HG02840 (cell line): Measurements from ENCODE around the gene RBMS3.

Experiments used
- ATAC-seq: cut with Tn5 transposase; IDR thresholded peaks from one replicate; pipeline ENCODE4 v1.9.1; 2021; ENCODE audit warnings: mild to moderate bottlenecking, moderate library complexity, moderate number of reproducible peaks; ENCODE audit not compliant: unreplicated experiment, low FRiP score

The RBMS3 gene

GRCh38 chr3:29420106-29420505 lies 139.2 kb downstream of the RBMS3 start:
- ATAC-seq, result no peak

DNA sequence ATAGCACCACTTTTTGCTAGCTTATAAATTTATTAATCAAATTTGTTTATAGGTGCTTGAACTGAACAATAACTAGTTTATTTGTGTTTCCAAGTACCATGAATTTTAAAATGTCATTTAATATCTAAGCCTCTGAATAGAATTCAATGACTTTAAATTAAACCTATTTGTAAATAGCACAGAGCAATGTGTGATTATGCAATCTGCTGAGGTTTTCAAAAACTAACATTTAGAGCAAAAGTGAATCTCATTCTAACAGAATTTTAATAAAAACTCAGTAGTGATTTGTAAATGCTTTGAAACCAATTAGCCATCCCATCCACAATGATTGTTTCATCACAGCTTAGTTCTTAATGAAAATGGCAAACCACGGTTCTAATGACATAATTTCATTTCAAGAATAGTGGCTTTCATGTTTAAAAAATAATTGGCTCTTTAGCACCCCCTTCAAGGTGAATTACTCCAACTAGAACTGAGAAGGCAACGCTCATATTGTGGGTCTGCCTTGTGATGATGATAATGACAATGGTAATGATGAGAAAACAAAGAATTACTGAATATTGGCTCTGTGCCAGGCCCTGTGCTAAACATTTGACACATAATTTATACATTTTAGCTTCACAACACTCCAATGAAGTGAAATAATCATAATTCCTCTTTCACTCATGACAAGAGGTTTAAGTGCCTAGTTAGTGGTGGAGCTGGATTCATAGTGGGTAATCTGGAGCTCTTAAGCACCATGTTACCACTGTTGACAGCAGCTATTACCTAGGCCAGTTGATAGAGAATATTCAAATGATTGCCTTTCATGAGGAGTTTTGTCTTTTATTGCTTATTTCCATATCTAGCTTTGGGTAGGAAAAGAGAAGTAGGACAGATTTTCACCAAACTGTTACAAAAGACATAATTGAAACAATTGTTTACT lies 145.7 kb downstream of the RBMS3 start:
- ATAC-seq, result no peak

DNA sequence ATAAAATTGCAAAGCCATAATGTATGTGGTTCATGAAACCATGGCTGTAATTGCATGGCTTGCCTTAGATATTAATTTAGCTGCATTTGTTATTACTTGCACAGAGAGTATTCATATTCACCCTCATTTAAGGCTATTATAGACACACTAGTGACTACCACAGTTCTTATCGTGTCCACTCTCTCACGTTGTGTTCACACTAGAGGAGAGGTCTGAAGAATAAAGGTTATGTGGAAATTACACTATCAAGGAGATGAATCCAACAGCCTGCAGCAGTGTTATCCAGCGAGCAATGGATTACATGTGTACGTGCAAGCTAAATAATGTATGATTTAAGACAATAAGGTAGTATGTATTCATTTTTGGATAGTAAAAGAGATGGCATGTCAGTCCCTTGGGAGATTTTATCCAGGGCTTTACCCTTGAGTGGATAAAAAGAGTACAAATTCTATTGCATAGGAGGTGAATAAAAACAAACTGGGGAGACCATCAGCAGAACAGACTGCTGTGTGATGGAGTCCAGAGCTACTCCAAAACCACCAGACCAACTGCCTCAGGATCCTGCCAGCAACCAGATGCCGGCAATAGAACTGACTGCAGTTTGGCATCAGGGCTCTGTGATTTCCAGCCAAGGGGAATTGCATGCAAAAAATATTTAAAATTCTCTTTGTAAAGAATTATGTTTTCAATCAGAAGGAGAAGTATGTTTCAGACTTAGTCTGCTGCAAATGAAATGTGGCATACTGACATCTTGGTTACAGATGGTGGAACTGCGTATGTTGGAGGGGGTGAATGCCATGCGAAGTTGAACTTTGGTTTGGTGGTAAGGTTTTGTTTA lies 146.6 kb downstream of the RBMS3 start:
- ATAC-seq, result no peak

DNA sequence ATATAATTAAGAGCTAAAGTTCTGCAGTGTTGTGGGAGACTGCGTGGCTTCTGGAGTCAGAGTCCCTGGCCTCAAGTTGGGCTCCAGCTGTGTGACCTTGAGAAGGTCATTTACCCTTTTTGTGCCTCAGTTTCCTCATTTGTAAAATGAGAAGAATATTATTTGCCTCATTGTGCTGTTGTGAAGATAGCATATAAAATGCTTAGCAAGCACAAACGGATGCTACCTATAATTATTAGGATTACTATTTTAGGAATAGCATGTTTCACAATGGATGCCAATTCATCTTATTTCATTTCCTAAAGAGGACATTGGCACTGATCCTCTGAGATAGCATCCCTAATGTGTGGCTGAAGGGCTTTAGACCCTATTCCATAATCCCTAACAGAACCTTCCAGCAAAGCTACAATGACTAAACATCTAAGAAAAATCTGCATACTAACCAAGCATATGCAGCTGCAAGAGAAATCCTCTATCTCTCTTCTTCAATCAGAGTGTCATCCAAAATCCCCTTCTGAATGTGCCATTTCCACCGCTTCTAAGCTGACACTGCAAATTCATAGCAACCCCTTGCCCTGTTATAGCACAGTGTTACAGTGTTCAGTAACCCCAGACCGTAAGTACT lies 148.3 kb downstream of the RBMS3 start:
- ATAC-seq, result no peak

DNA sequence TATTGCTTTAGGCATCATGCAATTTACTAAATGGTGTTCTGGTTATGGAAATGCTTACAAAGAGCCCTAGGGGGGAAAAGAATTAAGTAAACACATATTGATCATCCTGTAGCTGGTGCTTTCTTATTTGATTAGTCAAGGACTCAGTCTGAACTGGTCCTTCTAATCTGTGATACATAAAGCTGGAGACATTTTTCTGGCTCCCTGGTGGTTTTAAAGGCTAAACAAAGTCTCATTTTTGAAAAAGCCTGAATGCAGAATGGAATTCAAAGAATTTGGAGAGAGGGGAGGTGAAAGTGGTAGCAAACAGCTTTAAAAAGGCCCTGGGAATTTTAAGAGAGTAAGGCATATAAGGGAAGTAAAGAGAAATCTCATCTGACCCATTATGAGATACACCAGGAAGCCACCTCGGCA lies 149.7 kb downstream of the RBMS3 start:
- ATAC-seq, result no peak

DNA sequence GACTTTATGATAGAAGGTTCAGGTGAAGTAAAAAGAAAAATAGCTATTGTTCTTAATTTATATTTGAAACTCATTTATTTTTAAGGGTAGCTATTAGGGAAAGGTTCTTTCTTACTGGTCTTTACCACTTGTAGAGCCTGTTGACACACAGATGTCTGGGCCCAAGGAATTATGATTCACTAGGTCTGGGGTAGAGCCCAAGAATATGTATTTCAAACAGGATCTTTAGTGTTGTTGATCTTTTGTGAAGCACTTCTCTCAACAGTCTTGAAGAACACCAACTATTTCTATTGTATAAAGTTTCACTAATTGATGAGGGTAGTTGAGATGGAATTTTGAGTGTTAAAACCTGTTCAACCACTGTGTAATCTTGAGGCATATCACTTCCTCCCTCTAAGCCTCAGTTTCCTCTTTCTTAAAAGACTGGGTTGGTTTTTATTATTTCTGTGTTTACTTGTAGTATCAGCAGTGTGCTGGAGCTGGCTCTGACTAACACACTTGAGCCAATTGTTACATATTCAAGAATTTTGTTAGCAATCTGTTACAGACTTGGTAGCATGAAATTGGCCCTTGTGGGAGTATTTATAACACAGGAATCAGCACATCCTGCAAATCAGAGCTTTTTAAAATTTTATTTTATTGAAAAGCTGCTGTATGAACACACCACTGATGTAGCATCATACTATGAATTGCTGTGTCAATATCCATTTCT lies 155.9 kb downstream of the RBMS3 start:
- ATAC-seq, result no peak

- no peak for ATAC-seq
Measured at GRCh38 chr3:29438580-29438979, 157.7 kb downstream of the RBMS3 start.

DNA sequence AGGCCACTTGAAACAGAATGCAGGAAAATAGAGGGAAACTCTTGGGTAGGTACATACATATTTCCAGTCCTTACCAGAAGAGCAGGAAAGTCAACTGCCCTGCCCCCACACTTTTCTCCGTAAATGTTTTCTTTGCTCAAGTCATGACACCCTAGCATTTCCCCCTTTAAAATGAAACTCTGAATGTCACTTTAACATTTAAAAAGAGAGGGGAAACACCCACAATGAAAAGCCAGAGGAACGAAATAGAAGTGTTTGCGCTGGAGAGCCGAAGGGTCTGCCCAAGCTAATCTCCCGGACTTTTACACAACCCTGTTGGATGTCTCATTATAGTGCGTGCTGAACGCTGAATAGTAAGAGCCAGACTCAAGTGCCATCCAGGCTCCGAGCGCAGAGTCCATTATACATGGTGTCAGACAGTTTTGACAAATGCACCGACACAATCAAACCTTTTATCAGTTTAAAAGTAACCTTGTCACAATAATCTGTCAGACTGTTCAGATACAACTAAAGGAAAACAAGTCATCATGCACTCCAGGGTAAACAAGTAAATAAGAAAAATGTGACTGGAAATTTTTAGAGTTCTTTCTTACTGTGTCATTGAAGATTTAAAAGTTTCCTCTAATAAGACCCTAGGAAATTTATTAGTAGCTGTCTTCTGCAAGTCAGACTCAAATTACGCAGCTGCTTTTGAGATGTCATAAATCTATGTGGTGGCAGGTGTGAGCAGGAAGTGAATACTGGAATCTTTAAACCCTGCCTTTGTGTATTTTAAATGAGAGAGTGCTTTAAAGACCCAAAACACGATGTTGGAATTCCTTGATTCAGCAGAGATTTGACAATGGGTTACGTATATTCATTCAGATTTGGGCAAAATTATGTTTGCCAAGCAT lies 159.8 kb downstream of the RBMS3 start:
- ATAC-seq, result no peak

DNA sequence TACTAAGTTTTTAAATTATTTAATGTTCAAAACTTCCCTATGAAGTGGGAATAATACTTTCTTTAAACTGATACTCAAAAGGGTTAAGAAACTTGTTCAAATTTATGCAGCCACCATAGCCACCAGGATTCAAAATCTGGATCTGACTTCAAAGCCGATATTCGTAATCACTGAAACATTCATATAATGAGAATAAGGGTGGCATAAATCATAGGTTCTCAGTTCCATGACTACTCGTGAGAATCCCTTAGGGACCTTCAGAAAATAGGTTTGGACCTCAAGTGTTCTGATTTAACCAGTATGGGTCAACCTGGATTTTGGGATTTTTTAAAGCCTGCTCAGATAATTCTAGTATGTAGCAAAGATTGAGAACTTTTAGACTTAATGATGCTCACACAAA lies 160.6 kb downstream of the RBMS3 start:
- no peak for ATAC-seq

- ATAC-seq, result no peak
Measured at GRCh38 chr3:29447946-29448627, 167.2 kb downstream of the RBMS3 start.

DNA sequence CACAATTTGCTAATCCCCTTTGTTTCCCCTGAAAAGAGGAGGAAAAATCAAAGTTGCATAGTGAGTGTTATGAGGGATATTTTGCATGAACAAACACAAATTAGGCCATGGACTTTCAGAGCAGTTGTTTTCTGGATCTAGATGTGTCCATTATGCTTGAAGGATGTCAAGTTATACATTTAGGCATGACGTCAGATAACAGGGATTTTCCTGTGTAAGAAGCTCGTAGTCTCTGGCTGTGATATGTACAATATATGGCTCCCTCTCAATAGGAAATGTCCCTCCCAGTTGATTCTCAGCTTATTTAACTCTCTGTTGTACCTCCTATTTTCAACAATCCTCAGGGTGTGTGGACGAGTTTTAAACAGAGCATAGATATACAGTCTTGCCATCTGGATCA lies 171.0 kb downstream of the RBMS3 start:
- no peak for ATAC-seq

- ATAC-seq, result no peak
Measured at GRCh38 chr3:29452934-29453283, 172.0 kb downstream of the RBMS3 start.

GRCh38 chr3:29453284-29454001 lies 172.6 kb downstream of the RBMS3 start:
- no peak for ATAC-seq

- no peak for ATAC-seq
Measured at GRCh38 chr3:29454161-29454611, 173.3 kb downstream of the RBMS3 start.

- no peak for ATAC-seq
Measured at GRCh38 chr3:29456901-29457300, 176.0 kb downstream of the RBMS3 start.

DNA sequence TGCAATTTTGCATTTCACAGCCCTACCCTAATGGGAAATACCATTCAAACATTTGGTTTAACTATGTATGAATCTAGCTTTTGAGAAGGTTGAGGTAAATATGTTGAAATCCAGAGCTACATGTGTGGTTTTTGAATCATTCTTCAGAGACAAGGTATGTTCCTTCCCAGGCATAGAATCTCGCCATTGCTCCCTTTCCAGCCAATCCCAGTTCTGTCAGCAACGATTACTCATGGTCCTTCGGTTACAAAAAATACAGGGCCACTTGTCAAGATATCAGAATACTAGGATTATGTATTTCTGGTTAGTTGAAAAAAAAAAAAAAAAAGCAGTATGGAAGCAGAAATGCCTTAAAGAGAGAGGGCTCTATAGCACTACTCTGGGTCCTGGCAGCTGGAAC lies 182.4 kb downstream of the RBMS3 start:
- no peak for ATAC-seq

- no peak for ATAC-seq
Measured at GRCh38 chr3:29465836-29466235, 185.0 kb downstream of the RBMS3 start.

DNA sequence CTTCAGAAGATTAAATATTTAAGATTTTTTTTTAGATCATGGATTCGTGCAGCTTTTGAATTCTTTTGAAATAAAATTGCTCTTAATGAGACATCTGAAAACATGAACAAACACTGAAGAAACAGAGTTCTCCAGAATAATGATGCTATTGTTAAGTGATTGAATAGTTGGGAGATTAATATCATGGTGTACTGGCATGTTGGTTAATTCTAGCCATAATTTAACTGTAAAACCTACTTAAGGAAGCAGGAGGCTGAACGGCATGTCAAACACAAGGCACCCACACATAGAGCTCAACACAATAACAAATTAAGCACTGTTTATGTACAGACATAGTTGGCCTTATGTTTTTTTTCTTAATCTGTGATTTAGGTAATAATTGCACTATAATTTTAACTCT lies 185.6 kb downstream of the RBMS3 start:
- no peak for ATAC-seq
